ENCODE results near the gene GLB1L2.

The GLB1L2 gene

DNA sequence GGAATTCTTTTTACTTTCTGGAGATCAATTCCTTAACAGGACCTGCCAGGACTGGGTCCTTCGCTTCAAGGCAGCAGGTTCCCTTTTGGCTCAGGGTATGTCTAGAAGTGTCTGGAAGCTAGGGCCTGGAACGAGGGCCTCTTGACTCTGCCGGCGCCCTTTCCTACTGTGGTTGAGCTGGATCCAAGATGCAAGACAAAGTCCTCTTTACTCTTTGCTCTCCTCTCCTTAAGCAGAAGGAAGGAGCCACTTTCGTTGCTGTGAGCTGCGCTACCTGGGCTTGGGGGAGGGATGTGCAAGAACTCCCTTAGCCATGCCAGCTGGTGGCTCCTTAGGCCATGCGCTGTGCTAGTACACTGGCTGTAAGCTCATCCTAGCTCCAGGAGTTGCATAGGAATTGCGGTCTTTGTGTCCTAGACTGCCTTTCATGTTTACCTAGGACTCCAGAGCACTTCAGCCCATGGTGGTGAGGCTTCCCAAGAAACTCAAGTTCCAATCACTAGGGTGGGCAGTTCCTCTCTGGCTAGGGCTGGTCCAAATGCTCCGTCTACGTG is 18.1 kb downstream of the GLB1L2 start:
- no peak for TF ChIP-seq ZNF274 (IDR thresholded peaks at IDR 0.05; ENCODE audit: low read depth, low read length)
- no peak for TF ChIP-seq SUZ12 (IDR thresholded peaks at IDR 0.05; ENCODE audit: extremely low read depth, insufficient read depth, insufficient read length)
- no peak for TF ChIP-seq YY1 (IDR thresholded peaks at IDR 0.05; ENCODE audit: insufficient read depth, insufficient read length)

DNA sequence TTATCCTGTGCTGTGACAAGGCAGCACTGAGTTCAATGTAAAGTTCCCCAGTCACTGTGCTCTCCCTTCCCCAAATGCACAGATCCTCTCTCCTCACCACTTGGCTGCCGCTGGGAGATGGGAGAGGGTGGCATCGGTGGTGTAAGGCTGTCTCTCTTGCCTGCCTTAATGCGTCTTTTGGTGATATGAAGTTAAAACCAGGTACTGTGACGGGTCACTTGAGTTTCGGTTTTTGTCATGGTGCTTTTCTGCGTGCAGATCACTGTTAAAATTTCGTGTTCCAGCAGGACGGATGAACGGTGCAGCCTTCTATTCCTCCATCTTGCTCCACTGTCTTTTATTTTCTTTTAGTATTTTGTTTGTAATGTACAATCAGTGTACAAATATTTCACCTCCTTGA is 18.6 kb downstream of the GLB1L2 start:
- no peaks in the 10 kb centered on the region for H3K4me1 ChIP-seq (ENCODE audit: insufficient read depth, insufficient read length)

More for the DNA sequence above, 18.1 kb downstream of the GLB1L2 start:
- Histone ChIP-seq H3K36me3 (ENCODE audit: insufficient read depth, insufficient read length, low read length) (no peaks in the 10 kb centered on the region), H3K9me3 (ENCODE audit: insufficient read depth, low read length) (0 out of 2 replicates have a peak, but pooled peaks cover 4% of the 10 kb centered on the region), H3K9ac (ENCODE audit: insufficient read length, low read depth) (no peak overlapping the region), H3K4me1 (ENCODE audit: insufficient read depth, insufficient read length) (no peaks in the 10 kb centered on the region), H3K27me3 (ENCODE audit: insufficient read depth, insufficient read length) (no peaks in the 10 kb centered on the region), H3K4me3 (ENCODE audit: insufficient read length, low read depth) (no peak overlapping the region)
- no peak for DNase-seq (ENCODE audit: low read depth, low spot score)

DNA sequence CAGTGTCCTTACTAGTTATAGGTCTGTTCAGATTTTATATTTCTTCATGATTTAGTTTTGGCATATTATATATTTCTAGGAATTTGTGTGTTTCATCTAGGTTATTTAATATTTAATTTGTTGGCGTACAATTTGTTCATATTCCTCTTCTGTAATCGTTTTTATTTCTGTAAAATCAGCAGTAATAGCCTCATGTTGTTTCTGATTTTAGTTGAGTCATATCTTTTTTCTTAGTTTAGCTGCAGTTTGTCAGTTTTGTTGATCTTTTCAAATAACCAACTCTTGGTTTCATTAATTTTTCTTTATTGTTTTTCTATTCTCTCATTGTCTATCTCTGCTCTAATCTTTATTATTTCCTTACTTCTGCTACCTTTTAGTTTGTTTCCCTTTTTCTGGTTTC is 20.3 kb downstream of the GLB1L2 start:
- TF ChIP-seq SUZ12 (IDR thresholded peaks at IDR 0.05; ENCODE audit: extremely low read depth, insufficient read depth, insufficient read length) = no peak
- TF ChIP-seq YY1 (IDR thresholded peaks at IDR 0.05; ENCODE audit: insufficient read depth, insufficient read length) = no peak
- TF ChIP-seq ZNF274 (IDR thresholded peaks at IDR 0.05; ENCODE audit: low read depth, low read length) = no peak
- Histone ChIP-seq H3K9ac (ENCODE audit: insufficient read length, low read depth) (no peak overlapping the region), H3K4me1 (ENCODE audit: insufficient read depth, insufficient read length) (no peaks in the 10 kb centered on the region), H3K27me3 (ENCODE audit: insufficient read depth, insufficient read length) (no peaks in the 10 kb centered on the region), H3K4me3 (ENCODE audit: insufficient read length, low read depth) (no peak overlapping the region), H3K36me3 (ENCODE audit: insufficient read depth, insufficient read length, low read length) (no peaks in the 10 kb centered on the region), H3K9me3 (ENCODE audit: insufficient read depth, low read length) (0 out of 2 replicates have a peak, but pooled peaks cover 4% of the 10 kb centered on the region)
- no peak for DNase-seq (ENCODE audit: low read depth, low spot score)

More for the DNA sequence above, 18.6 kb downstream of the GLB1L2 start:
- no peak for TF ChIP-seq SUZ12 (IDR thresholded peaks at IDR 0.05; ENCODE audit: extremely low read depth, insufficient read depth, insufficient read length)
- TF ChIP-seq YY1 (IDR thresholded peaks at IDR 0.05; ENCODE audit: insufficient read depth, insufficient read length) = no peak
- TF ChIP-seq ZNF274 (IDR thresholded peaks at IDR 0.05; ENCODE audit: low read depth, low read length) = no peak
- DNase-seq (ENCODE audit: low read depth, low spot score) = no peak
- H3K4me3 ChIP-seq (ENCODE audit: insufficient read length, low read depth) = no peak overlapping the region
- 0 out of 2 replicates have a peak, but pooled peaks cover 4% of the 10 kb centered on the region for H3K9me3 ChIP-seq (ENCODE audit: insufficient read depth, low read length)
- no peak overlapping the region for H3K9ac ChIP-seq (ENCODE audit: insufficient read length, low read depth)
- H3K27me3 ChIP-seq (ENCODE audit: insufficient read depth, insufficient read length) = no peaks in the 10 kb centered on the region
- H3K36me3 ChIP-seq (ENCODE audit: insufficient read depth, insufficient read length, low read length) = no peaks in the 10 kb centered on the region

DNA sequence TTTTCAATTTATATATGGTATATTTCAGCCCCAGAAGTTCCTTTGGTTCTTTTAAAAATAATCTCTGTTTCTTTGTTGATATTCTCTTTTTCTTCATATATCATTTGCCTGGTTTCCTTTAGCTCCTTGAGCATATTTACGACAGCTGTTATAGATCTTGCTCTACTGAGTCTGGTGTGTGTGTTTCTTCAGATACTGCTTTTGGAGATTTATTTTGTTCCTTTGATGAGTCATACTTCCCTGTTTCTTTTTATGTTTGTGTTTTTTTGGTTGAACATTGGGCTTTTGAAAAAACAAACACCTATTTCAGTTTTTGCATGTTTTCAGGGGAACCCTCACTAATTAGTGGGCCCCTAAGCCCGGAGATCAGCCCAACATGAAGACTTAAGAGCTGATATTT is 23.3 kb downstream of the GLB1L2 start:
- Histone ChIP-seq H3K4me3 (ENCODE audit: insufficient read length, low read depth) (no peak overlapping the region), H3K4me1 (ENCODE audit: insufficient read depth, insufficient read length) (peaks cover 3% of the 10 kb centered on the region), H3K36me3 (ENCODE audit: insufficient read depth, insufficient read length, low read length) (no peaks in the 10 kb centered on the region), H3K9ac (ENCODE audit: insufficient read length, low read depth) (no peak overlapping the region), H3K27me3 (ENCODE audit: insufficient read depth, insufficient read length) (peaks cover 7% of the 10 kb centered on the region), H3K9me3 (ENCODE audit: insufficient read depth, low read length) (0 out of 2 replicates have a peak, but pooled peaks cover 4% of the 10 kb centered on the region)
- TF ChIP-seq YY1 (IDR thresholded peaks at IDR 0.05; ENCODE audit: insufficient read depth, insufficient read length) = no peak
- no peak for TF ChIP-seq SUZ12 (IDR thresholded peaks at IDR 0.05; ENCODE audit: extremely low read depth, insufficient read depth, insufficient read length)
- no peak for TF ChIP-seq ZNF274 (IDR thresholded peaks at IDR 0.05; ENCODE audit: low read depth, low read length)
- no peak for DNase-seq (ENCODE audit: low read depth, low spot score)

DNA sequence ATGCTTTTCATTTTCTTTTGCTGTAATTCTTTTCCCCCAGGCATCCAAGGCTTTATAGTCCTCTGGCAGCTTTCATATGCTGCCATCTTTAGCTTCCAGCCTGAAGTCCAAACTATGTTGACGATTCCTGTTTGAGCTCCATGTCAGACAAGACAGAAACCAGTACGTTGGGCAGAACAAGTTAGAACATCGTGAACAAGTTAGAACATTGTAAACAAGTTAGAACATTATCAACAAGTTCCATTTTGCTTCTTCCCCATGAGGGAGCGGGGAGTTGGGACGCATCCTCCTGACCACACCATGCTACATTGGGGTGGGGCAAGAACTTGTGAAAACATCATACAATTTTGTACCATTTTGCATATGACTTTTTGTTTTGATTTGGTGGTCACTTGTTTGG is 23.9 kb downstream of the GLB1L2 start:
- no peak for DNase-seq (ENCODE audit: low read depth, low spot score)
- Histone ChIP-seq H3K4me1 (ENCODE audit: insufficient read depth, insufficient read length) (peaks cover 3% of the 10 kb centered on the region), H3K9me3 (ENCODE audit: insufficient read depth, low read length) (0 out of 2 replicates have a peak, but pooled peaks cover 4% of the 10 kb centered on the region), H3K4me3 (ENCODE audit: insufficient read length, low read depth) (no peak overlapping the region), H3K36me3 (ENCODE audit: insufficient read depth, insufficient read length, low read length) (no peaks in the 10 kb centered on the region), H3K9ac (ENCODE audit: insufficient read length, low read depth) (no peak overlapping the region), H3K27me3 (ENCODE audit: insufficient read depth, insufficient read length) (peaks cover 7% of the 10 kb centered on the region)
- TF ChIP-seq ZNF274 (IDR thresholded peaks at IDR 0.05; ENCODE audit: low read depth, low read length) (no peak), YY1 (IDR thresholded peaks at IDR 0.05; ENCODE audit: insufficient read depth, insufficient read length) (no peak), SUZ12 (IDR thresholded peaks at IDR 0.05; ENCODE audit: extremely low read depth, insufficient read depth, insufficient read length) (no peak)

DNA sequence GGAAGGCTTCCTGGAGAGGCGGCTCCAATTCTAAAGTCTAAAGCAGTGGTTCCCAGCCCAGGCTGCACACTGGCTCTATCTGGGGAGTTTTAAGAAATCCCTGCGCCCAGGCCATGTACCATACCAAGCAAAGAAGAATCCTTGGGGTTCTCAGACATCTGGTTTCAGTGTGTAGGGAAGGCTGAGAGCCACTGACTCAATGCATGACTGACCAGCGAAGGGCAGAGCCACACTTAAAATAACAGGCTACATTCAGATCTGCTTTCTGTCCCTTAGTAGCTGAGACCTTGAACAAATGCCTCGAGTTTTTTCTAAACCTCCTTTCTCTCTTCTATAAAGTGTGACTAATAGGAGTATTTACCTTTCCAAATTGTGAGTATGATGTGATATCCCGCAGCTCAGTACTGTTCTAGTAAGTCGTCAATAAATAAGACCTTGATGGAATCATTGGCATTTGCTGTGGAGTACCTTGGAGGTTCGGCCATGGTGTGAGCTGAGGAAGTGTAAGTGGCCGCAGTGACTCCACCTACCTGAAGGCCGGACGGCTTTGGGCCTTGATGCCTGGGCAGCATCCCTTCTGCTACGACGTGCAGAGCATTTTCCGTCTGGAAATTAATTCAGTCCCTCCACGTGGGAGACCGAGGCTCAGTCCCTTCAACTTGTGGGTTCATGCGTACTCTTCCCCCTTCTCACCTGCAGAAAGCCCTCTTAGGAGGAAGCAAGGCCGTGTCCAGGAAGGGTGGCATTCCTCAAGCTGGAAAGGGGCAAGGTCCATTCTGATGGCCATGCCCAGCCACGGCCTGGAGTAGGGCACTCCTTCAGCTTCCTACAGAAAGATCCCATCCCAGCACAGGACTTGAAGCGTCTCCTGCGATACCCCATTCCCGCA is 25.1 kb downstream of the GLB1L2 start:
- Histone ChIP-seq H3K9ac (ENCODE audit: insufficient read length, low read depth) (no peak overlapping the region), H3K27me3 (ENCODE audit: insufficient read depth, insufficient read length) (peaks cover 7% of the 10 kb centered on the region), H3K9me3 (ENCODE audit: insufficient read depth, low read length) (0 out of 2 replicates have a peak, but pooled peaks cover 4% of the 10 kb centered on the region), H3K4me1 (ENCODE audit: insufficient read depth, insufficient read length) (peaks cover 3% of the 10 kb centered on the region), H3K4me3 (ENCODE audit: insufficient read length, low read depth) (no peak overlapping the region), H3K36me3 (ENCODE audit: insufficient read depth, insufficient read length, low read length) (no peaks in the 10 kb centered on the region)
- DNase-seq (ENCODE audit: low read depth, low spot score) = no peak
- TF ChIP-seq YY1 (IDR thresholded peaks at IDR 0.05; ENCODE audit: insufficient read depth, insufficient read length) (no peak), SUZ12 (IDR thresholded peaks at IDR 0.05; ENCODE audit: extremely low read depth, insufficient read depth, insufficient read length) (no peak), ZNF274 (IDR thresholded peaks at IDR 0.05; ENCODE audit: low read depth, low read length) (no peak)

DNA sequence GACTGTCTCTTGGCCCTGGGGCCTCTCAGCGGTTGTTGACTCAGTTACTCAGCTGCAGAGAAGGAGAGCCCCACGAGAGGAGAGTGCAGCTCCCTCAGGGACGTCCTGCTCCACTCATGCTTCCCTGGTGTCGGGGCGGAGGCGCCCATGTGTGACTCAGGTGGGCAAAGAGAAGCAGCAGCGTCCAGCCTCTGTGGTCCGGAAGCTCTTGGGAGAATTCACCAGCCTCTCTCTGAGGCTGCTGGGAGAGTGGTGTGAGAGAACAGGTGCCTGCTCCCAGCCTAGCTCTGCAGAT is 25.7 kb downstream of the GLB1L2 start:
- Histone ChIP-seq H3K27me3 (ENCODE audit: insufficient read depth, insufficient read length) (peaks cover 7% of the 10 kb centered on the region), H3K9me3 (ENCODE audit: insufficient read depth, low read length) (0 out of 2 replicates have a peak, but pooled peaks cover 4% of the 10 kb centered on the region), H3K36me3 (ENCODE audit: insufficient read depth, insufficient read length, low read length) (no peaks in the 10 kb centered on the region), H3K4me3 (ENCODE audit: insufficient read length, low read depth) (no peak overlapping the region), H3K4me1 (ENCODE audit: insufficient read depth, insufficient read length) (peaks cover 3% of the 10 kb centered on the region), H3K9ac (ENCODE audit: insufficient read length, low read depth) (no peak overlapping the region)
- DNase-seq (ENCODE audit: low read depth, low spot score) = no peak
- TF ChIP-seq YY1 (IDR thresholded peaks at IDR 0.05; ENCODE audit: insufficient read depth, insufficient read length) (no peak), ZNF274 (IDR thresholded peaks at IDR 0.05; ENCODE audit: low read depth, low read length) (no peak), SUZ12 (IDR thresholded peaks at IDR 0.05; ENCODE audit: extremely low read depth, insufficient read depth, insufficient read length) (no peak)
